CD4-positive, alpha-beta T cell treated with Interferon alpha-2 for 1 hour (primary cell): ENCODE measurements around the gene TGFB1.
"Not testable (repeated sequence)": the region's sequence is repeated elsewhere in the genome, so short reads cannot be mapped to it uniquely, and the experiment has no call there.

ENCODE experiments used
- DNase-seq, 2 donors: peaks; one replicate each; pipeline ENCODE4 v3.0.0-alpha.2; 2020 to 2022

The TGFB1 gene

DNA sequence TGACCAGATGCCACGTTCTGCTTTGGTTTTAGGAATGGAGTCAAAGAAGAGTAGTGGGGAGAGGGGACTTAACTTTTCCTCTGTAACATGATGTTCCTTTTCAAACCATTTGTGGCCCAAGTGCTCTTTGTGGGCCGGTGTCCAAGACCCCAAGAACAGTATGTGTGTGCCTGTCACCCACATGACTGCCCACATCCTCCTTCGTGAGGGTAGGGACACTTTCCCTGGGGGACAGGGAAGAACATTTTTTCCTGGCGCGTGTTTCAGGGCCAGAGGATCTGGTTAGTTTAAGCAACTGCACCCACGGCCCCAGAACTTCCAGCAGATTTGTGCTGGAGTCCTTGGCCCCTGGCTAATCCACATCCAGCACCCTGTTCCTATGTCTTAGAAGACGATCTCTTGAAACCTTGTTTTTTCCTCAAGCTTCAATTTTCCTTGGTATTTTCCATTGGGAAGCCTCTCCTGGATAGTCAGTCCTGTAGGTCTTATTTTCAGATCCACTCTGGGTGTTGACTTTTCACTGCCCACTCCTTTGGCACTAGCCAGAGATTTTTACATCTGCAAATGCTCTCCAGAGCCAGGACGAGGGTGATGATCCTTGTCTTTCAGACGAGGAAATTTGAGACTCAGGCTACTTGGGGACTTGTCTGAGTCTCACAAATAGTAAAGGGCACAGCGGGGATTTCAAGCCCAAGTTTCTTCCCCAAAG is 54.5 kb downstream of the TGFB1 start:
- DNase-seq = no peak

DNA sequence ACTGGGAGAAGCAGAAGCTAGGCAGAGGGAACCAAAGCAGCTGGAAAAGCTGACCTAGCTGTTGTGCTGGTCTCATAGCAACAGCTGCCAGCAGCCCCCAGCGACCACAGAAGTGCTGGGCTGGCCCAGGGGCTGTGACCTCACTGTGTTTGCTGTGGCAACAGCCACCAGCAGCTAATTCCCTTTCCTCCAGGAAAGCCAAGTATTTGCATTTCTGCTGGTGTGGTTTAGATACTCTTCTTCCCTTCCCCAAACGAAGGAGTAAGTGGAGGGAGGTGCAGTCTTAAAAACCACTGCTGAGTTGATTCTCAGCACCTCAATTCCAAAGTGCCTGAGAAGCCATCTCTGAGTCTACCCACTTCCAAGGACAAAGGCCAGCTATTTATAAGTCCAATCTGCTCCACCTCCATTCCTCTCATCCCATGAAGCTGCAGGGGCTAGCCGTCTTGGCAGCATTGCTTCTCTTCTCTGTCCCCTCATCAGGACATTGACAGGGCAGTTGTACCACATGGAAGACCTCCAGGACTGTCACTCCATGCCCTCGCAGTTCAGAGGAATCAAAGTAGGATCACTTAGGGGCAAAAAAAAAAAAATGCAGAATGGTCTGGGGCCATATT is 55.3 kb downstream of the TGFB1 start:
- peak; percentile 76 to 78 for DNase-seq

DNA sequence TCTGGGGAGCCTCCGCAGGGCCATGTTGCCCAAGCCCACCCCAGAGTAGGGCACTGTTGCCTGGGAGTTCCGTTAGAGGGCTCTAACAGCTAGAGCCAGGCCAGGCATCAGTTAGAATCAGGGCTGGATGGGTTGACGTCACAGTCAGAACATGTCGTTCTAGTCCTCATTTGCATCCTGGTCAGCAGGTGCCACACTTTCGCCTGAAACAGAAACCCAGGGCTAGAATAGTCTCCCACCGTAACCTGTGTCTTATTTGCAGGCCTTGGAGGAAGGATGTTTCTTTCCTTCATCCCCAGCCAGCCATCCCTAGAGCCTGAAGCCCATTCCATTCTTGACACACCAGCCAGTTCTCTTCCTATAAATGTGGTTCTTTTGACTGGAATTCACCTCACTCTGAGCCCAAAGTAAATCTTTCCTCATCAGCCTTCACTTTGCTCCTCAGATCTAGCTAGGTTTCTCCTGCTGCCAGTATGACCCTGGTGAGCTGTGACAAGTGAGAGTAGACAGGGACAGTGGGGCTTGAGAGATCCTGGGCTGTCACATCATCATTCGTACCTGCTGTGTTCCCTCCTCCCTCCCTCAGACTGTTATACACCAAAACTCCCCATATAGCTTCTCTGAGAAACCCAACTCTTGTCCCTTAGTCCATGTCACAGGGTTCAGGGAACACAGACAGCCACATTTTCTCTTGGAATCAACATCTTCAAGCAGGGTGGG is 55.9 kb downstream of the TGFB1 start:
- peak; percentile 64 to 70 for DNase-seq

DNA sequence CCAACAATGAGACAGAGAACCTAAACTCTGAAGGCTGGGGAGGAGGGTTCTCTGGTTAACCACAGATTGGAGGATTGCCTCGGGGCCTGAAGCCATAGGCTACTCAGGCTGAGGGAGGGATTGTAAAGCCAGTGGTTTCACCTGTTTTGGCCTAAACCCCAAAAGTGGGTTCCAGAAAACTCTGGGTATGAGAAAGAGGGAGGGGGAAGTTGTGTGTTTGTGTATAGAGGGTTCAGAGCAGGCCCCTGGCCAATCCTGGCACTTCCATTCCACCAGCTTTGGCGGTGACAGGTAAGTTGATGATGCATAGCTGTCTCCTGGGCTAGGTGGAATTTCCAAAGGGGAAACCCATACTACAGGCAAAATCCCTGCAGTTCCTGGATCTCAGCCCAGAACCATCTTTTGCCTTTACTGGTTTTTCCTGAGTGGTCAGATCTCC is 57.3 kb downstream of the TGFB1 start:
- DNase-seq = peak in 1 of 2 donors; percentile 31

DNA sequence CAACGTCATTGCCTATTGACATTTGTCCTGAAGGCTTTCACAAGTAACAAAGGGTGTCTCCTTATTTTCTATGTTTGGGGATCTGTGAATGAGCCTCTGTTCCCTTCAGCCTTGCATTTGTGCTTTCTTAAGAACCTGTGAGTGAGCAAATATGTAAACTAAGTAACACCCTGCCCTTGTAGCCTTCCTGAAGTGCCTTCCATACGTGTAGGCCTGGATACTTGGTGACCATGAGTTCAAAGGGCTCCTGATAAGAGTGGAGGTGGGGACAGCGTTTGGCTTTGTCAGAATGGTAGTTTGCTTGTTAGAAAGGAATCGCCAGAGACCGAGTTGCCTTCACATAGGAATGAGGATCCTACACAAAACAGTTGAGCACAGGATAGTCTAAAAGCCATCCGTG is 58.2 kb downstream of the TGFB1 start:
- DNase-seq = no peak

DNA sequence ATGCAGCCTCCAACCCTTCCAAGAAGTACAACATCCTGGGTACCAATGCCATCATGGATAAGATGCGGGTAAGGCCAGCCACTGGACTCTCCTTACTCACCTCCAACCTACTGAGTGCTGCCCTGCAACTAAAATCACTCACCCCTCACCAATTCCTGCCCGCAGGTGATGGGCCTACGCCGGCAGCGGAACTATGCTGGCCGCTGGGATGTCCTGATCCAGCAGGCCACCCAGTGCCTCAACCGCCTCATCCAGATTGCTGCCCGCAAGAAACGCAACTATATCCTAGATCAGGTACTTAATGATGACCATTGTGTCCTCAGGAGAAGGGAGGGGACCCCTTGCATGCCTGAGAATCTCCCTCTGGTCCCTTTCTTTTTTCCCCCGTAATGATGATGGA is 59.3 kb downstream of the TGFB1 start:
- DNase-seq = no peak

DNA sequence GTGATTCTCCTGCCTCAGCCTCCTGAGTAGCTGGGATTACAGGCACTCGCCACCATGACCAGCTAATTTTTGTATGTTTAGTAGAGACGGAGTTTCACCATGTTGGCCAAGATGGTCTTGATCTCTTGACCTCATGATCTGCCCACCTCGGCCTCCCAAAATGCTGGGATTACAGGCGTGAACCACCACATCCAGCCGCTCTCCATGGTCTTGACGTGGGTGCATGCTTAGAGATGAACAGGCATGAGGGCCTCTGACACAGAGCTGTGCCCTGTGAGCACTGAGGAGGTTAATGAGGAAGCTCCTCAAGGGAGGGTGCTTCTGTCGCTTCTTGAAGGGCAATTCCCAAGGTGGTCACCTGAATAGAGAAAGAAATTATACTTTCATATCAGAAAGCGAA is 63.9 kb downstream of the TGFB1 start:
- DNase-seq = not testable (repeated sequence)

DNA sequence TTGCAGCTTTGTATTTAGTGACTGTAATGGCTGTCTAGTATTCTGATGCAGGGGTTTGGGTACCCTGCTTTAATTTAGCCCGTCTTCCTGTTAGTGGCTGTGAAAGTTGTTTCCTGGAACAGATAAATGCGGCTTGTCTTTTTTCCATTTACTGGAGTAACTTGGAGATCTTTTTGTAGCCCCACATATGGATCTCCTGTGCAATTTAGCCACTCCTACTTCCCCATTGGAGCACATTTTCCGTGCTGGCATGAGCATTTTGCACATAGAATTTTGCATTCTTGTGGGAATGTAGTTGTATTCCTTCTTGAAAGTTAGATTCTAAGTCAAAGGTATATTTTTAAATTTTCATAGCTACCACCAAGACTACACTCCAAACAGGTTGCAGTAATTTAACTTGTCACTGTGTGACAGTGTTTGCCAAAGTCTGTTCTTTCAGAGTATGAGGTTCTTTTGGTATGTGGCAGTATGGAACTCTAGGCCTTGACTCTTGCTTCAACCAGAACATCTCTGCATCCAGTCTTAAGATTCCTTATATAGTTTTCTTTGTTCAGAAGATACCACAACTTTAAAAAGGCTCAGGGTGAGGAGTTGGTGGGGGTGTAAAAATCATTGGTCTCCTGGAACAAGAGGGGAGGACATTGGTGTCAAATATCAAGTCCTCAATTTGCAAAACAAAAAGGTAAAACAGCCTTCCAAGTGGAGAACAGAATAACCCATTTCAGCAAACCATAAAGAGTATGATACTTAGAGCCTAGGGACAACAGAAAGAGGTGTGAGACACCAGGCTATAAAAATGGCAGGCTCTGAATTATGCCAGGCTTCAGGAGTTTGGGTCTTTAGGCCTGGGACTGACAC is 64.8 kb downstream of the TGFB1 start:
- DNase-seq = peak in 1 of 2 donors; percentile 38
